Non-pigmented ciliary epithelial cell (primary cell): Measurements from ENCODE around the gene SYDE2.
"Not testable (repeated sequence)": the region's sequence is repeated elsewhere in the genome, so short reads cannot be mapped to it uniquely, and the experiment has no call there.

Experiments
- DNase-seq: peaks from one replicate; pipeline ENCODE4 v3.0.0-alpha.2; 2010; ENCODE audit warnings: low read depth

SYDE2 gene

DNA sequence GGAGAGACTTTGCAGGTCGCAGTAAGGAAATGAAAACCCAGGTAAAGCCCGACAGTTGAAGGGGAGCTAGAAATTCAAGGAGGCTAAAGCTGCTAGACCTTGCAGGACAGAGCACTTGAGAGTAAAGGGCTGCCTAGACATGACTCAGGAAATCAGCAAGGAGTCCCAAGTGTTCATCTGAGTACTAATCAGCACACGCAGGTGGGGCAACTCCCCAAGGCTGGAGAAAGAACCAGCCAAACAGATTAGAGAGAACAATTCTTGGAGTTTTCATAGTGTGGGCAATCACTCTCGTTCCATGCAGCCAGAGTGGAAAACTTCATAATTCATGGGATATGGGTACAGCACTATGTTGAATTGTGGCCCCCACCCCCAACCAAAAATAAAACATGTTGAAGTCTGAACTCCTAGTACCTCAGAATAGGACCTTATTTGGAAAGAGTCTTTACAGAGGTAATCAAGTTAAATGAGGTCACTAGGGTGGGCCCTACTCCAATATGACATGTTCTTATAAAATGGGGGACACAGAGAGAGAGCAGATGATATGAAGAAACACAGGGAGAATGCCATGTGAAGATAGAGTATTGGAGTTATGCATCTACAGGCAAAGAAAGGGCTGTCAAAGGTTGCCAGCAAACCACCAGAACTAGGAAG is 28.0 kb downstream of the SYDE2 start:
- no peak for DNase-seq

- DNase-seq: no peak
Measured at GRCh38 chr1:85171721-85172120, 29.1 kb downstream of the SYDE2 start.

GRCh38 chr1:85168884-85169283 is 31.9 kb downstream of the SYDE2 start:
- DNase-seq: no peak

DNA sequence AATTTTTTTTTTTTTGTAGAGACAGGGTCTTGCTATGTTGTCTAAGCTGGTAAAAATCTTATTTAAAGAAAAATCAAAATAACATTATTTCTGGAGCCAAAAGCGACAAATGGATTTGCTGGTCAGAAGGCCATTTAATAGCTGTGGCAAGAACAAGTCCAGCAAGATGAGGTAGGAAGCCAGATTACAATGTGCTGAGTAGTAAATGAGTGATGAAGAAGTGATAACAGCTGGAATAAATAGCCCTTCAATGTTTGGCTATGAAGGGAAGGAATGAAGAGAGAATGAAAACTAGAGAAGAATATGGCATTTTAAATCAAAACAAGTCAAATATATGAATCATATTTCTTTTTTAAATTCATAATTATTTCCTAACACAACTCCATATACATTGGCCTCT is 34.5 kb downstream of the SYDE2 start:
- no peak for DNase-seq

- DNase-seq: no peak
Measured at GRCh38 chr1:85158910-85159309, 41.9 kb downstream of the SYDE2 start.

- no peak for DNase-seq
Measured at GRCh38 chr1:85157436-85157835, 43.4 kb downstream of the SYDE2 start.

- DNase-seq: no peak
Measured at GRCh38 chr1:85153149-85153891, 47.5 kb downstream of the SYDE2 start.

DNA sequence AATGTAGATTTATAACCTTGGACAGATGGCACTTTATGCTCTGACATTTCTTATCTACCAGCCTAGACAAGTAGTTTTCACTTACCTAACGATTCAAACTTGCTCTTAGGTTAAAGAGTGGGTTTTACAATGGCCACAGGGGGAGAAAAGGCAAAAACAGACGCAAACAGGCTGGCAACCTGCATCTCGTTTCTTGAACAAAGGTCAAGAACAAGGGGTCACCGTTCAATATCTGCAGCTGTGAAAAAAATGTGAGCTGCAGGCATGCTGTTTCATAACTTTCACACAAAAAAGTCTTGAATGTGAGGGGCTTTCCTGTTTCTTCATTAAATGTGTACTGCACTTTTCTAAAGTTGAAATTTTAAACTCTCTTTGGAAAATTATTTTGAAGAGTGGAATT is 49.4 kb downstream of the SYDE2 start:
- no peak for DNase-seq

DNA sequence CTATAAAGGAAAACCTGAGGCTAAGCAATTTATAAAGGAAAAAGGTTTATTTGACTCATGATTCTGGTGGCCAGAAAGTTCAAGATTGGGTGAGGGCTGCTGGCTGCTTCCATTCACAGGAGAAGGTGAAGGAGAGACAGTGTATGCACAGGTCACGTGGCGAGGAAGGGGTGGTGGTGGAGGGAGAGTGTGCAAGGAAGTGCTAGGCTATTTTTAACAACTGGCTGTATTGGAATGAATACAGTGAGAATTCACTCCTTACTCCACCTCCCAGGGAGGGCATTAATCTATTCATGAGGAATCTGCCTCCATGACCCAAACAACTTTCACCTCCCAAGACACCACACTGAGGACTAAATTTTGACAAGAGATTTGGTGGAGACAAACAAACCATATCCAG is 51.0 kb downstream of the SYDE2 start:
- no peak for DNase-seq

GRCh38 chr1:85148524-85149250 is 52.1 kb downstream of the SYDE2 start:
- no peak for DNase-seq

DNA sequence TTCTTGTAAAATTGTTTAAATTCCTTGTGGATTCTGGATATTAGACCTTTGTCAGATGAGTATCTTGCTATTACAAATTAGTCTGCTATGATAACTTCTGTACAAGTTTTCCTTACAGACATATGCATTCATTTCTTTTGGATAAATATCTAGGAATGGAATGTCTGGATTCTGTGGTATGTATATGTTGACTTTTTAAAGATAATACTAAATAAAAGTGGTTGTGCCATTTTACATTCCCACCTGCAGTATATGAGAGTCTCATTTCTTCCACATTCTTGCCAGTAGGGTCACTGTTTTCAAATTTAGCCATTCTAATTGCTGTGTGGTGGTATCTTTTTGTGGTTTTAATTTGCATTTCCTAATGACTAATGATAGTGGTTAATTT is 53.9 kb downstream of the SYDE2 start:
- DNase-seq: no peak

DNA sequence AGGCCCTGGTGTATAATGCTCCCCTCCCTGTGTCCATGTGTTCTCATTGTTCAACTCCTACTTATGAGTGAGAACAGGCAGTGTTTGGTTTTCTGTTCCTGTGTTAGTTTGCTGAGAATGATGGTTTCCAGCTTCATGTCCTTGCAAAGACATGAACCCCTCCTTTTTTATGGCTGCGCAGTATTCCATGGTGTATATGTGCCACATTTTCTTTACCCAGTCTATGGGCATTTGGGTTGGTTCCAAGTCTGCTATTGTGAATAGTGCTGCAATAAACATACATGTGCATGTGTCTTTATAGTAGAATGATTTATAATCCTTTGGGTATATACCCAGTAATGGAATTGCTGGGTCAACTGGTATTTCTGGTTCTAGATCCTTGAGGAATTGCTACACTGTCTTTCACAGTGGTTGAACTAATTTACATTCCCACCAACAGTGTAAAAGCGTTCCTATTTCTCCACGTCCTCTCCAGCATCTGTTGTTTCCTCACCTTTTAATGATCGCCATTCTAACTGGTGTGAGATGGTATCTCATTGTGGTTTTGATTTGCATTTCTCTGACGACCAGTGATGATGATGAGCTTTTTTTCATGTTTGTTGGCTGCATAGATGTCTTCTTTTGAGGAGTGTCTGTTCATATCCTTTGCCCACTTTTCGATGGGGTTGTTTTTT is 54.4 kb downstream of the SYDE2 start:
- not testable (repeated sequence) for DNase-seq

DNA sequence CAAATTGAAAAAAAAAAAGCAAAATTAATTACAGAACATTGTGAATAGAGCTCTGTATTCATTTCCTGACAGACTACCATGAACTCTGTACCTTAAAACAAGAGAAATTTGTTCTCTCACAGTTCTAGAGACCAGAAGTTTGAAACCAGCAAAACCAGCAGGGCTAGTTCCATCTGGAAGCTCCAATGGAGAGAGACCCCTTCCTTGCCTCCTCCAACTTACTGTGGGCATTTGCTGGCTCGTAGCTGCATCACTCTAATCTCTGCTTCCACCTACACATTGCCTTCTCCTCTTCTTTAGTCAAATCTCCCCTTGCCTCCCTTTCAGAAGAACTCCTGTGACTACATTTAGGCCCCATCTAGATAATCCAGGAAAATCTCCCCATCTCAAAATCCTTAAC is 56.5 kb downstream of the SYDE2 start:
- no peak for DNase-seq

DNA sequence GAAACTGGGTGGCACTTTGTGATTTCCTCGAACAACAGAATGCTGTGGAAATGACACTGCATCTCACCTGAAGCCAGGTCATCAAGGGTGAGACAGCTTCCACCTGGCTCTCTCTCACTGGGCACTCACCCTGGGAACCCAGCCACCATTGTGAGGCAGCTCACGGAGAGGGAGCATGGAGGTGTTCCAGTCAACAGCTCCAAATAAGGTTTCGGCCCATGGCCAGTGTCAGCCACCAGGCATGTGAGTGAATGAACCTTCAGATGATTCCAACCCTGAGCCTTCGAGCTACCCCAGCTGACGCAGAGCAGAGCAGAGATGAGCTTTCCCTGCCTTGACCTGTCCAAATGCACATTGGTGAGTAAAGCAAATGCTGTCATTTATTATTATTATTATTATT is 58.1 kb downstream of the SYDE2 start:
- DNase-seq: no peak

DNA sequence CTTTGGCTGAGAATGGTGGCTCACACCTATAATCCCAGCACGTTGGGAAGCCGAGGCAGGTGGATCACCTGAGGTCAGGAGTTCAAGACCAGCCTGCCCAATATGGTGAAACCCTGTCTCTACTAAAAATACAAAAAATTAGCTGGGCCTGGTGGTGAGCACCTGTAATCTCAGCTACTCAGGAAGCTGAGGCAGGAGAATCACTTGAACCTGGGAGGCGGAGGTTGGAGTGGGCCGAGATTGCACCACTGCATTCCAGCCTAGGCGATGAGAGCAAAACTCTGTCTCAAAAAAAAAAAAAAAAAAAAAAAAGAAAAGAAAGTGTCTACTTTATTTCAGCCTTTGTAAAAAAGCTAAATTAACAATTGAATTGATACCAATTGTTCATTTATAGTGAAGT is 62.4 kb downstream of the SYDE2 start:
- DNase-seq: not testable (repeated sequence)

DNA sequence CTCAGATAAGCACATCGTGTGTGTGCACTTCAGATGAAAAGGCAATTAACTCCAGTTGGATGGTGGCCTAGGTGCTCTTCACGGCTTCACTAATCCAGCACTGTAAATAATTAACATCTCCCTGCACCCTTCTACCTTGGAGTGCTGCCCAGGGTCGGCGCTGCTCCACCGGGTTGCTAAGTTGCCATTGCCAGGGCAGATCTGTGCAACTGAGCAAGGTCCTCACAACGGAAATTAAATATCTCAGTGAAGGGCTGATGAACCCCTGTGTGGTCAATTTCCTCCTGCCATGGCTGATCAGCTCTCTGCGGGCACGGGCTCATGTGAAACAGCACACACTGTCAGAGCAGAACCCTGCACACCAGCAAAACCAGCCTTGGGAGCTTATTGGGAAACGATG is 63.2 kb downstream of the SYDE2 start:
- no peak for DNase-seq

DNA sequence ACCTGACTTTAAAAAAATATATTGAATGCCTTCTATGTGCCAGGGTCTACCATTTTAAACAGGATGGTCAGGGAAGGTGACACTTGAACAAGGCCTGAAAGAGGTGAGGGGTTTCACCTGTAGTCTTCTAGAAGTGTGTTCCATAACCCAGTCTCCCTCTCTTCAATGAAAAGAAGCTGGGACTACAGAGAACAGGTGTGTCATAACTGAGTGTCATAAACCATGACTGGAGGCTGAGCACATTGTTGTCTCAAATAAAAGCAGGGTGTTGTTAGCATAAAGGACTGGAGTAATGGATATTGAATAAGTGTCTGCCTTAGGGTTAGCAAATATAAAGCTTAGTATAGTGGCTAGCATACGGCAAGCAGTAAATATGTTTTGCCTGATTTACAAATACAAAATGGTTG is 65.4 kb downstream of the SYDE2 start:
- DNase-seq: no peak

DNA sequence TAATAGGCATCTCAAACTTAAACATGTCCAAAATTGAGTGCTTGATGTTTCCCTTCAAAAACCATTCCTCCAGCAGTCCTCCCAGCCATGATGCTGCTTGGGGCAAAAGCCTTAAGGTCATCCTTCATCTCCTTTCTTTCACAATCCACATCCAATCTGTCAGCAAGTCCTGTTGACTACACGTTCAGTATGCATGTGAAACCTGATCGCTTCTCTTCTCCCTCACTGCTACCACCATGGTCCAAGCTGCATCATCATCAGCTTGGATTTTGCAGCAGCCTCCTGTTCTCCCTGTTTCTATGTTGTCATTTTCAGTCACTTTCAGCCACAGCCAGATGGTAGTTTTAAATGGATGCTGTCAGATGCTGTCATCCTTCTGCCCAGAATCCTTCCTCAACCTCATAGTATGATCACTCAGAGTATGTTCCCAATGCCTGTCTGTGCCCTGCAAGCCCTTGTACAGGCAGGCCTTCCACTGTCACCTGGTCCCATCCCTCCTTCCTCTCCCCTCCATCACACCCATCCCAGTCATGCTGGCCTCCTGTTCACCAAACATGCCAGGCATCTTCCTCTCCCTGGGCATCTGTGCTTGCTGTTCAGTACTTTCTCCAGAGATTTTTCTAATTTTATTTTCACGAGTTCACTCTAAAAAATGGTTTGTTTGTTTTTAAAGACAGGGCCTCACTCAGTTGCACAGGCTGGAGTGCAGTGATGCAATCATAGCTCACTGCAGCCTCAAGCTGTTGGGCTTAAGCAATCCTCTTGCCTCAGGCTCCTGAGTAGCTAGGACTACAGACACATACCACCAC is 66.0 kb downstream of the SYDE2 start:
- no peak for DNase-seq

DNA sequence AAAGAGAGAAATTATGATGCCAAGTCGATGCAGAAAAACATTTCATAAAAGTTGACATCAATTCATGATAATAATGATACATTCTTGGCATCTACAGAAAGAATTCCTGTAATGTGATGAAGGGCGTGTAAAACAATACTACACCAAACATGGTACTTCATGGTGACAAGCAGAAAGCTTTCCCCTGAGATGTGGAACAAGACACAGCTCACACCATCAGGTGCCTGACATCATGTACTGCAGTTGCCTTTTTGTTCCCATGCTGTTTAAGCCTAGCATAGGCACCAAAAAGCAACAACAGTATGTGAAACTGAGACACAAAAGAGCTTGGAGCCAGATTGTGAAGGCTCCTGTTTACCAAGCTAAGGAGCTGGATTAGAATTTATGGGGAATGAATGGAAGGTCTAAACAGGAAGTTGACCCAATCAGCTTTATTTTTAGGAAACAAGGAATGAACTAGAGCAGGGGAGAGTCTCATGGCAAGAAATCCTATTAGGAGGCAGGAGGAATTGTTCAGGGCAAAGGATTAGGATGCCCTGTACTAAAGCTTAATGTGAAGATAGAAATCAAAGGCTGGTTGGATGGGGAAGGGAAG is 67.2 kb downstream of the SYDE2 start:
- no peak for DNase-seq

DNA sequence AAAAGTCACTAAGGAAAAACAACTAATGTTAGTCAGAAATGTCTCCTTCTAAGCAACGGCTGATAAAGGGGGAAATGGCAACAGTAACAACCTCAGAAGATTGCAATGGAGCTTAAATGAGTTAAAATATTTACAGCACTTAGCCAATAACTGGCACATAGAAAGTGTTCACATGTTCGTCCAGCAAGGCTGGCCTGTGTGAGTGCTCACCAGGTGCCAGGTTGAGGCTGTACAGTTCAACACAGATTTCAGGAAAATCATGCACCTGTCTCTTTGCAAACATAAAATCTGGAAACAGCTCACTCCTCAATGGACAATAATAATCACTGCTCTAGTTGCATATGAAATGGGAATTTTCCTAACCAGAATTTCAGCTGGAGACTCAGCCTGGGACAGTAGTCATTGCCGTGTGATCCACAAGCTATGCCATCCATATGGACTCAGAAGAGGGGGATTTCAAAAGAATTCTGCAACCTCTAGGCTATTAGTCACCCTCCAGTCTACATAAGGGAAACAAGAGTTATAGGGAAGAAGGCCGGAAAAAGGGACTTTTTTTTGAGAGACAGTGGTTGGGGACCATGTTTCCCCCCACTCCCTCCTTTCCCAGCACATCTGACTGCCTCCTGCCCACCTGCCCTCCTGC is 68.6 kb downstream of the SYDE2 start:
- DNase-seq: no peak

GRCh38 chr1:85128316-85128715 is 72.5 kb downstream of the SYDE2 start:
- no peak for DNase-seq
